T-cell (primary cell): ENCODE measurements around the gene BCL11B. TPM values are rescaled to one million over a fixed set of nuclear protein-coding genes. Genes with fewer than 3 reads are reported as not detected.

Experiments
- ATAC-seq, 4 experiments: fragments of 200-7000 bp in 3 of 4; fragments of 150-1000 bp in 1 of 4; cut with Tn5 transposase; replicated peaks in 1 of 4; 1 replicate in 3 of 4; 2 replicates in 1 of 4; pipeline ENCODE4 v1.10.0; 2021; ENCODE audit warnings: moderate library complexity in 3 of 4, mild to moderate bottlenecking in 2 of 4, moderate number of reproducible peaks in 1 of 4
- CTCF ChIA-PET, 2 donors: fragments of 300-600 bp; sonication (Branson Sonifier 250); formaldehyde crosslinking; loops; one replicate each; lab custom pipeline; 2022; ENCODE audit warnings: antibody characterized with exemption in 2 of 2; lab: Charles Lee
- POLR2A ChIA-PET, 2 donors: fragments of 300-600 bp; sonication (Branson Sonifier 250); formaldehyde crosslinking; loops; one replicate each; lab custom pipeline; 2022; ENCODE audit warnings: antibody characterized with exemption in 2 of 2; lab: Charles Lee
- DNase-seq, 35 experiments: peaks; one replicate each; pipeline versions ENCODE4 v3.0.0 to v3.0.0-alpha.2; 2013 to 2023
- H3K27ac ChIP-seq: one replicate; pipeline ENCODE4 v1.5.1; 2013; ENCODE audit warnings: low read length
- H3K27me3 ChIP-seq, 2 experiments: replicated peaks in 1 of 2; 1 replicate in 1 of 2; 2 replicates in 1 of 2; pipeline versions ENCODE4 v1.6.1 to v1.7.0; 2013; ENCODE audit warnings: low read length in 1 of 2, mixed read lengths in 1 of 2; ENCODE audit not compliant: control insufficient read depth in 2 of 2, insufficient read depth in 2 of 2; ENCODE audit errors: extremely low read depth in 1 of 2
- H3K36me3 ChIP-seq, 2 donors: 1 replicate in 1 of 2; 2 replicates in 1 of 2; pipeline versions ENCODE4 v1.6.1 to v1.7.0; 2013; ENCODE audit warnings: low read length in 1 of 2; ENCODE audit not compliant: control insufficient read depth in 2 of 2, insufficient read depth in 1 of 2; ENCODE audit errors: extremely low read depth in 1 of 2
- H3K4me1 ChIP-seq, 2 experiments: 1 replicate in 1 of 2; 2 replicates in 1 of 2; pipeline versions ENCODE4 v1.6.1 to v1.7.0; 2013; ENCODE audit warnings: low read length in 2 of 2, mixed read lengths in 1 of 2; ENCODE audit not compliant: insufficient read depth in 2 of 2, control insufficient read depth in 1 of 2; ENCODE audit errors: extremely low read depth in 1 of 2
- H3K4me3 ChIP-seq, 2 donors: 1 replicate in 1 of 2; 2 replicates in 1 of 2; pipeline versions ENCODE4 v1.5.1 to v1.7.0; 2013; ENCODE audit warnings: mild to moderate bottlenecking in 2 of 2, low read length in 1 of 2, moderate library complexity in 1 of 2; ENCODE audit not compliant: control insufficient read depth in 1 of 2; ENCODE audit errors: extremely low read depth in 1 of 2
- H3K9me3 ChIP-seq: 2 replicates; pipeline ENCODE4 v1.7.0; 2013
- H3K27ac Mint-ChIP-seq, 2 donors: one replicate each; pipeline ENCODE4 v1.8.0; 2020 to 2021; ENCODE audit warnings: mild to moderate bottlenecking in 2 of 2, mixed read lengths in 2 of 2
- H3K27me3 Mint-ChIP-seq, 2 donors: one replicate each; pipeline ENCODE4 v1.8.0; 2021 to 2022; ENCODE audit warnings: mixed read lengths in 2 of 2
- H3K36me3 Mint-ChIP-seq: one replicate; pipeline ENCODE4 v1.8.0; 2021; ENCODE audit warnings: mixed read lengths
- H3K4me1 Mint-ChIP-seq, 3 donors: one replicate each; pipeline ENCODE4 v1.8.0; 2020 to 2022; ENCODE audit warnings: mixed read lengths in 3 of 3, mild to moderate bottlenecking in 1 of 3
- H3K4me3 Mint-ChIP-seq, 3 donors: one replicate each; pipeline ENCODE4 v1.8.0; 2020 to 2022; ENCODE audit warnings: mild to moderate bottlenecking in 3 of 3, mixed read lengths in 3 of 3, moderate library complexity in 3 of 3
- H3K9me3 Mint-ChIP-seq, 3 donors: one replicate each; pipeline ENCODE4 v1.8.0; 2020 to 2022; ENCODE audit warnings: mixed read lengths in 3 of 3
- WGBS: methylation state at CpG from one replicate; pipeline ENCODE4 v1.1.5; 2013; ENCODE audit warnings: missing lambda C conversion rate; ENCODE audit not compliant: insufficient coverage; 5-methylcytosine and 5-hydroxymethylcytosine counted together
- total RNA-seq, 35 experiments: library from RNA in 6 of 35; stranded (reverse) in 6 of 35; fragments of 120-200 nt in 1 of 35; gene quantifications; one replicate each; pipeline versions ENCODE4 v1.2.1 to v1.2.4 and lab custom pipeline; 2013 to 2026

BCL11B gene
- total RNA-seq, 5 donors from 2014 or later (not counting 1 experiment from before 2014, with no cell fraction given), result 181 to 240 (median 196) TPM

- peak overlapping the region; percentile 80 to 96 (median 94) for H3K4me3 Mint-ChIP-seq
- ChIA-PET CTCF (interaction anchor here (0.6 to 2.0 kb wide), 6 partner anchors 8 to 25 kb away, joined by 3 to 13 read pairs (median 4); no protein-coding TSS in a partner anchor), POLR2A (interaction anchor here (0.6 to 1.8 kb wide), 9 partner anchors 10 to 903 kb away, joined by 3 to 8 read pairs (median 4); no protein-coding TSS in a partner anchor)
- H3K27ac Mint-ChIP-seq, result peak overlapping the region; percentile 99 to 100
- H3K36me3 Mint-ChIP-seq, result peaks cover 66% of the 10 kb centered on the region
- no peaks in the 10 kb centered on the region for H3K9me3 Mint-ChIP-seq
- Histone ChIP-seq H3K4me3 (no peak overlapping the region), H3K27ac (peak overlapping the region; percentile 99), H3K27me3 (no peaks in the 10 kb centered on the region), H3K4me1 (peaks cover 90 to 96% of the 10 kb centered on the region in 2 experiments), H3K36me3 (peaks cover 7 to 85% of the 10 kb centered on the region in 2 donors), H3K9me3 (no peaks in the 10 kb centered on the region)
- DNase-seq, result peak in 5 of 35 experiments; percentile 1 to 5 (median 2)
- H3K4me1 Mint-ChIP-seq, result peaks cover 98% of the 10 kb centered on the region in 3 donors
- no peaks in the 10 kb centered on the region for H3K27me3 Mint-ChIP-seq
- WGBS, result 73% methylated on average over 4 of the region's 16 CpGs
- ATAC-seq, result no peak
These were observed 17.5 kb downstream of the BCL11B start for GRCh38 chr14:99254328-99255009.

GRCh38 chr14:99253890-99254289 is 18.1 kb downstream of the BCL11B start:
- Histone ChIP-seq H3K4me1 (peaks cover 90 to 100% of the 10 kb centered on the region in 2 experiments), H3K36me3 (peaks cover 7 to 88% of the 10 kb centered on the region in 2 donors)

GRCh38 chr14:99252940-99253868 is 18.8 kb downstream of the BCL11B start:
- no peaks in the 10 kb centered on the region for H3K9me3 ChIP-seq
- peak; percentile 54 to 66 (median 60) for ATAC-seq
- H3K4me3 ChIP-seq, result peak overlapping the region in 1 of 2 donors; percentile 31
- H3K9me3 Mint-ChIP-seq, result no peaks in the 10 kb centered on the region
- peaks cover 98% of the 10 kb centered on the region in 3 donors for H3K4me1 Mint-ChIP-seq
- CTCF ChIA-PET, result interaction anchor here in 1 of 2 donors (1.0 to 2.0 kb wide), 3 partner anchors 9 to 17 kb away, joined by 3 to 13 read pairs (median 10); no protein-coding TSS in a partner anchor
- H3K27ac ChIP-seq, result peak overlapping the region; percentile 99
- peak overlapping the region; percentile 99 to 100 for H3K27ac Mint-ChIP-seq
- H3K27me3 Mint-ChIP-seq, result no peaks in the 10 kb centered on the region
- peaks cover 7 to 94% of the 10 kb centered on the region in 2 donors for H3K36me3 ChIP-seq
- peaks cover 65% of the 10 kb centered on the region for H3K36me3 Mint-ChIP-seq
- POLR2A ChIA-PET, result interaction anchor here (0.5 to 1.8 kb wide), 8 partner anchors 9 to 904 kb away, joined by 3 to 8 read pairs (median 3); no protein-coding TSS in a partner anchor
- H3K27me3 ChIP-seq, result no peaks in the 10 kb centered on the region
- H3K4me1 ChIP-seq, result peaks cover 91 to 100% of the 10 kb centered on the region in 2 experiments
- H3K4me3 Mint-ChIP-seq, result peak overlapping the region; percentile 80 to 96 (median 81)
- WGBS, result 9% methylated on average over 22 of the region's 25 CpGs
- peak in 27 of 35 experiments; percentile 29 to 81 (median 60) for DNase-seq

More at GRCh38 chr14:99253890-99254289, 18.1 kb downstream of the BCL11B start:
- Mint-ChIP-seq H3K27ac (peak overlapping the region; percentile 99 to 100), H3K4me1 (peaks cover 98% of the 10 kb centered on the region in 3 donors), H3K9me3 (no peaks in the 10 kb centered on the region), H3K4me3 (peak overlapping the region; percentile 80 to 96 (median 81)), H3K36me3 (peaks cover 65% of the 10 kb centered on the region), H3K27me3 (no peaks in the 10 kb centered on the region)
- POLR2A ChIA-PET, result interaction anchor here (0.6 to 1.8 kb wide), 10 partner anchors 9 to 903 kb away, joined by 3 to 8 read pairs (median 4); no protein-coding TSS in a partner anchor
- Histone ChIP-seq H3K27me3 (no peaks in the 10 kb centered on the region), H3K4me3 (peak overlapping the region; percentile 1 to 31), H3K27ac (peak overlapping the region; percentile 99), H3K9me3 (no peaks in the 10 kb centered on the region)
- 48% methylated on average over 6 of the region's 7 CpGs for WGBS
- CTCF ChIA-PET, result interaction anchor here in 1 of 2 donors (0.8 to 2.0 kb wide), 5 partner anchors 9 to 24 kb away, joined by 3 to 13 read pairs (median 6); no protein-coding TSS in a partner anchor
- ATAC-seq (no peak), DNase-seq (peak in 1 of 35 experiments; percentile 7)

GRCh38 chr14:99252443-99252939 is 19.5 kb downstream of the BCL11B start:
- H3K4me3 Mint-ChIP-seq, result peak overlapping the region; percentile 80 to 96 (median 81)
- Histone ChIP-seq H3K36me3 (peaks cover 10 to 95% of the 10 kb centered on the region in 2 donors), H3K4me3 (no peak overlapping the region), H3K4me1 (peaks cover 91 to 100% of the 10 kb centered on the region in 2 experiments), H3K27ac (peak overlapping the region; percentile 99), H3K9me3 (no peaks in the 10 kb centered on the region), H3K27me3 (no peaks in the 10 kb centered on the region)
- ChIA-PET POLR2A (interaction anchor here (0.6 to 1.6 kb wide), 5 partner anchors 9 to 1114 kb away, joined by 3 to 6 read pairs (median 3); no protein-coding TSS in a partner anchor), CTCF (interaction anchor here in 1 of 2 donors (0.7 to 1.8 kb wide), 4 partner anchors 10 to 15 kb away, joined by 3 to 13 read pairs (median 4); no protein-coding TSS in a partner anchor)
- ATAC-seq, result no peak
- peak overlapping the region; percentile 99 to 100 for H3K27ac Mint-ChIP-seq
- H3K9me3 Mint-ChIP-seq, result no peaks in the 10 kb centered on the region
- H3K27me3 Mint-ChIP-seq, result no peaks in the 10 kb centered on the region
- WGBS, result 37% methylated on average over 3 of the region's 9 CpGs
- H3K36me3 Mint-ChIP-seq, result peaks cover 62% of the 10 kb centered on the region
- no peak for DNase-seq
- peaks cover 98% of the 10 kb centered on the region in 3 donors for H3K4me1 Mint-ChIP-seq

- peaks cover 11 to 92% of the 10 kb centered on the region in 2 donors for H3K36me3 ChIP-seq
- peak overlapping the region; percentile 99 for H3K27ac ChIP-seq
- H3K9me3 ChIP-seq, result no peaks in the 10 kb centered on the region
- CTCF ChIA-PET, result interaction anchor here in 1 of 2 donors (0.7 to 0.8 kb wide), 3 partner anchors 11 to 16 kb away, joined by 3 to 4 read pairs (median 4); no protein-coding TSS in a partner anchor
- no peaks in the 10 kb centered on the region for H3K27me3 Mint-ChIP-seq
- H3K27ac Mint-ChIP-seq, result peak overlapping the region; percentile 99 to 100
- peak overlapping the region; percentile 59 to 96 (median 81) for H3K4me3 Mint-ChIP-seq
- H3K4me3 ChIP-seq, result peak overlapping the region in 1 of 2 donors; percentile 20
- ATAC-seq, result no peak
- peaks cover 98% of the 10 kb centered on the region in 3 donors for H3K4me1 Mint-ChIP-seq
- DNase-seq, result no peak
- peaks cover 61% of the 10 kb centered on the region for H3K36me3 Mint-ChIP-seq
- peaks cover 91 to 100% of the 10 kb centered on the region in 2 experiments for H3K4me1 ChIP-seq
- no peaks in the 10 kb centered on the region for H3K27me3 ChIP-seq
- 63% methylated on average over 1 of the region's 2 CpGs for WGBS
- no peaks in the 10 kb centered on the region for H3K9me3 Mint-ChIP-seq
- POLR2A ChIA-PET, result interaction anchor here in 1 of 2 donors (0.9 to 1.6 kb wide), 3 partner anchors 15 to 1114 kb away, joined by 3 to 6 read pairs (median 3); no protein-coding TSS in a partner anchor
These were observed 20.3 kb downstream of the BCL11B start for GRCh38 chr14:99251721-99252120.
